Right atrium auricular region (tissue), 2 donors: ENCODE data around the gene RPL31. TPM values are rescaled to one million over a fixed set of nuclear protein-coding genes. Genes with fewer than 3 reads are reported as not detected.

Experiments
- DNase-seq: peaks from one replicate; pipeline ENCODE4 v3.0.0-alpha.2; 2019; ENCODE audit warnings: low spot score
- H3K27ac ChIP-seq, 2 donors: fragments of 200-600 bp; sonication (generic); 1 replicate in 1 of 2; 2 replicates in 1 of 2; pipeline ENCODE4 v1.5.1; 2016 to 2019
- H3K27me3 ChIP-seq, 2 donors: fragments of 200-600 bp; sonication (generic); one replicate each; pipeline versions ENCODE4 v1.5.1 to v1.6.0; 2017 to 2019
- H3K36me3 ChIP-seq: fragments of 200-600 bp; sonication (generic); one replicate; pipeline ENCODE4 v1.5.1; 2016
- H3K4me1 ChIP-seq, 2 donors: fragments of 200-600 bp; sonication (generic); one replicate each; pipeline versions ENCODE4 v1.5.1 to v1.6.0; 2017 to 2019
- H3K4me3 ChIP-seq, 2 donors: fragments of 200-600 bp; sonication (generic); 1 replicate in 1 of 2; 2 replicates in 1 of 2; pipeline ENCODE4 v1.5.1; 2017 to 2019; ENCODE audit warnings: mild to moderate bottlenecking in 1 of 2, moderate library complexity in 1 of 2
- H3K9me3 ChIP-seq, 2 donors: fragments of 200-600 bp; sonication (generic); one replicate each; pipeline ENCODE4 v1.5.1; 2019
- CTCF ChIP-seq, 2 donors: fragments of 200-600 bp; sonication (generic); IDR thresholded peaks; one replicate each; pipeline ENCODE4 v1.5.1; 2019; ENCODE audit warnings: antibody characterized with exemption in 2 of 2
- total RNA-seq, 2 donors: library from RNA; depleted of rRNA; stranded (reverse); fragments of >200 nt; gene quantifications; one replicate each; pipeline ENCODE4 v1.1.0, GENCODE V29; 2016

Gene RPL31
- total RNA-seq, 2 donors from 2014 or later, result 437 to 813 TPM

DNA sequence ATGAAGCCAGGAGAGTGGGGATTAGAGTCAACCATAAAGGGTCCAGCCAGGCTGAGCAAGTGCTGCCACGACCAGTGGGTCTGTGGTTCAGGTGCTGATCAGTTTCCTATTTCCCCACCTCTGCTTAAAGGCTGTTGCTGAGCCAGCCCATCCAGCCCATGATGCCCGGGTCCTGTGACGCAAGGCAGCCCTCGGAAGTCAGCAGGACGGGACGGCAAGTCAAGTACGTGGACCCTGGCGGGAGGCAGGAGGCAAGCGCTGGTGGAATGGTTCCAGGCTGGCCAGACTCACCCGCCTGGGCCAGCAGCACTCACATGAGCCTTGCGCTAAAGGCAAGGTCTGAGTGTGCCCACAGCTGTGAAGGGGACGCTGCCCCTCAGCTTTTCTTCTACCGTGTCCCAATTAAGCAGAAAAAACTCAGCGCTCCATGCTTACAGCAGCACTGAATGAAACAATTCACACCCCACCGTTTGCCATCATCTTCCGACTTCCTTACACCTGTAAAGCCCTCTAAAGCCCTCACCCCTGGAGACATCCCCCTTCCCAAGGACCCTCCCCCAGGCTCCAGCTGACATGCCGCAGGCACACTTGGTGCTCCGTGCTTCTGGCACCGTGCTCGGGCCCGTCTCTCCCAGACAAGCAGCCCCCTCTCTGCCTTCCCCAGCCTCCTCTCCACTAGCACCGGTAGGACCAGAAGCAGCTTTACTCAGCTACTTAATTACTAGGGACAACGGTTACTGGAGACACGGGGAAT, 11.3 kb upstream of the RPL31 start:
- no peak for DNase-seq
- TF ChIP-seq CTCF (IDR thresholded peaks at IDR 0.05), result no peak
- Histone ChIP-seq H3K27ac (no peak overlapping the region), H3K9me3 (no peaks in the 10 kb centered on the region), H3K36me3 (peaks cover 36% of the 10 kb centered on the region), H3K4me1 (no peaks in the 10 kb centered on the region), H3K4me3 (no peak overlapping the region), H3K27me3 (no peaks in the 10 kb centered on the region)

DNA sequence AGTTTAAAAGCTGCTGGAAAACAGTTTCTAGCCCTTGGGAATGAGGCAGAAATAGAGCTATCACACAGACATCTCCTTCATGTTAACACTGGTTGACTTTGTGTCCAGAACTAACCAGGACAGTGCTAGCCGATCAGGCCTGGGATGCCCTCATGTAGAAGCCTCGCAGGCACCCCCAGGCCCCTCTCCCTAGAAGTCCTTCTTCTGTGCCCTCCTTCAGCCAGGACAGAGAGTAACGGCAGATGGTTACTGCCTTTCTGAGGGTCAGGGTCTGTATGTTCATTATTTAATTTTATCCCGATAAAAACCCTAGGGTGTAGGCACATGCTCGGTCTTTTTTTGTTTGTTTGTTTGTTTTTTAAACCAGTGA, 10.7 kb upstream of the RPL31 start:
- Histone ChIP-seq H3K27me3 (no peaks in the 10 kb centered on the region), H3K9me3 (no peaks in the 10 kb centered on the region), H3K36me3 (peaks cover 38% of the 10 kb centered on the region), H3K4me1 (no peaks in the 10 kb centered on the region), H3K27ac (no peak overlapping the region), H3K4me3 (no peak overlapping the region)
- DNase-seq, result no peak
- no peak for TF ChIP-seq CTCF (IDR thresholded peaks at IDR 0.05)

- no peak for DNase-seq
- no peak overlapping the region for H3K4me3 ChIP-seq
- H3K4me1 ChIP-seq, result no peaks in the 10 kb centered on the region
- no peak for TF ChIP-seq CTCF (IDR thresholded peaks at IDR 0.05)
- no peak overlapping the region for H3K27ac ChIP-seq
- no peaks in the 10 kb centered on the region for H3K9me3 ChIP-seq
- peaks cover 40% of the 10 kb centered on the region for H3K36me3 ChIP-seq
- no peaks in the 10 kb centered on the region for H3K27me3 ChIP-seq
Measured at GRCh38 chr2:100992262-100992661, 9.8 kb upstream of the RPL31 start.

GRCh38 chr2:100993294-100993693, 8.8 kb upstream of the RPL31 start:
- no peaks in the 10 kb centered on the region for H3K27me3 ChIP-seq
- no peaks in the 10 kb centered on the region for H3K9me3 ChIP-seq
- peaks cover 35% of the 10 kb centered on the region for H3K36me3 ChIP-seq
- TF ChIP-seq CTCF (IDR thresholded peaks at IDR 0.05), result no peak
- no peak for DNase-seq
- H3K4me3 ChIP-seq, result no peak overlapping the region
- H3K4me1 ChIP-seq, result no peaks in the 10 kb centered on the region
- H3K27ac ChIP-seq, result no peak overlapping the region

DNA sequence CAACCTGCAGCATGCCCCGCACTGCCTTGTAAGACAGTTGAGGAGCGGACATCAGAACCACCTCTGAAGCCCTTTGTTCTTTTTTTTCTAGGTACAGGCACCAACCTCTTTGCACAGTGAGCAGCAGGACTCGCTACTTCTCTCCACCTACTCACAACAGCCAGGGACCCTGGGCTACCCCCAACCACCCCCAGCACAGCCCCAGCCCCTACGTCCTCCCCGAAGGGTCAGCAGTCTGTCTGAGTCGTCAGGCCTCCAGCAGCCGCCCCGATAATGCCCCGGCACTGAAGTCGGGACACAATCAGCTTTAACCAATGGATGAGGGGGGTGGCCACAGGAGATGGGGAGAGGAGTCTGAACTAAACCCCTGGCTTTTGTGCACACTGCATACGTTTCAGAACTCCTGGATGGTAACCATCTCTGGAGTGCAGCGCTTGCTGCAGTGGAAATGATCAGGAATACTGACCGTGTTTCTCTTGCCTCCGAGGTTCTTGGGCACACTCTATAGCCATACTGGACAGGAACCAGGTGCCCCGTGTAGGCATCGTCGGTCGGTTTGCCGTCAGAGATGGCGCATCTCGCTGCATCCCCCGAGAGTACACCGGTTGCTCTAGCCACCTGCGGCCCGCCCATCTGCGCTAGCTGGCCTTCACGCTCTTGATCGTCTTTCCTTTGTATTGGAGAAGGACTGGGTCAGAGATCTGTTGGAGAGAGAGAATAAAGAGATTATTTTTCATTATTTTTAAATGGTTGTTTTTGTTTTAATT, 6.6 kb upstream of the RPL31 start:
- no peak overlapping the region for H3K27ac ChIP-seq
- no peaks in the 10 kb centered on the region for H3K27me3 ChIP-seq
- H3K4me3 ChIP-seq, result no peak overlapping the region
- H3K36me3 ChIP-seq, result peaks cover 34% of the 10 kb centered on the region
- no peaks in the 10 kb centered on the region for H3K4me1 ChIP-seq
- H3K9me3 ChIP-seq, result no peaks in the 10 kb centered on the region
- no peak for TF ChIP-seq CTCF (IDR thresholded peaks at IDR 0.05)
- DNase-seq, result no peak
